Epithelial cell of prostate (primary cell): Measurements from ENCODE around the gene HEPACAM.
A peak's percentile ranks its signal among the peaks of the same experiment; 100 is the strongest.

Source experiments
- DNase-seq: peaks from one replicate; pipeline ENCODE4 v3.0.0-alpha.2; 2011; ENCODE audit warnings: low read depth, low spot score
- H3K27ac ChIP-seq: fragments of 450-650 bp; 2 replicates; pipeline ENCODE4 v1.5.1; 2017; ENCODE audit warnings: mild to moderate bottlenecking

Gene HEPACAM

GRCh38 chr11:124944565-124944964 is 8.7 kb upstream of the HEPACAM start:
- DNase-seq: no peak
- H3K27ac ChIP-seq: no peak overlapping the region

DNA sequence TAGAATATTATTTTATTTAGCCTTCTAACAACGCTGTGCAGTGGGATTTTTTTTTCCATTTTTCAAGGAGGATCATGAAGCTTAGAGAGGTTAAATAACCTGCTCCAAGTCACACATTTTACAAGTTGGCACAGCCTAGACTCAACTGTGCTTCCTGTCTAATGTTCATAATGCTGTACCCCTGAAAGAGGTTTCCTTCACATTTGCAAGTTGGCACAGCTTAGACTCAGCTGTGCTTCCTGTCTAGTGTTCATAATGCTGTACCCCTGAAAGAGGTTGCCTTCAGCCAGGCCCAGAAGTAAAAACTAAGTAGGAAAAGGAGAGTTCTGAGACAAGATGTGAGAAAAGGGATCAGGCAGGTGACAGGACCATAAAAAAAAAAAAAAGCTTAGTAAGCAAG is 7.9 kb upstream of the HEPACAM start:
- no peak overlapping the region for H3K27ac ChIP-seq
- no peak for DNase-seq

DNA sequence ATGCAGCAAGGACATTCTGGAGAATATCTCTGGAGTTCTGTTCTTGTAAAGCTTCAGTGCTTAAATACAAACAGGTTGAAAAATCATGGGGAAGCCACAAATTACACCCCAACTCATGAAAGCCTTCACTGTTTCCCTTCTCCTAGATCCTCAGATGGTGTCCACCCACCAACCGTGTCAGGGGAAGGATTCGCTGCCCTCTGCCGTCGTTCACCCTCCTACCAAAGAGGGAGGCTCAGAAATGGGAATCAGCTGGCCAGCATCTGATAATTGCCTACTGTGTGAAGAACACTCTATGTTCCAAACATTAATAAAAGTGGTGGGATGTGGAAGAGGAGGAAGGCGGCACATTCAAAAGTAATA is 7.4 kb upstream of the HEPACAM start:
- H3K27ac ChIP-seq: no peak overlapping the region
- no peak for DNase-seq

GRCh38 chr11:124942466-124943253 is 6.8 kb upstream of the HEPACAM start:
- no peak for DNase-seq
- no peak overlapping the region for H3K27ac ChIP-seq

- H3K27ac ChIP-seq: no peak overlapping the region
- no peak for DNase-seq
Observed at GRCh38 chr11:124941703-124942102, 5.9 kb upstream of the HEPACAM start.

DNA sequence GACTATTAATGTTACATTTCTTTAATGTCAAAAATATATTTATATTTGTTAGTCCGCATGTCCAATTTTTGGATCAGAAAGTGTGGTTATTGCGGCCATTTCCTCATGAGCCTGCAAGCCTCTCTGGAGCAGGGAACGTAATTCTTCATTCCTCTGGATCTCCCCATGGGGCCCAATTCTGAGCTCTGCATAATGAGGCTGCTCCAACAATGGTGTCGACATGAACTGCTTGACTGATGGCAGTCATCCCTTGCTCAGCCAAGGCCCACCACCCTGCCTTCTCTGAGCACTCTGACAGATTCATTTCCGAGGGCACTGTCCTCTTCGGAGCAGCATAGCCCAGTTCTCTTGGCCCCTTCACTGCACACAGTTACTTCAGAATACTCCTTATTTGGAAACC is 3.1 kb upstream of the HEPACAM start:
- H3K27ac ChIP-seq: no peak overlapping the region
- no peak for DNase-seq

- H3K27ac ChIP-seq: peak overlapping the region; percentile 14
- no peak for DNase-seq
Observed at GRCh38 chr11:124938206-124938765, 2.4 kb upstream of the HEPACAM start.

DNA sequence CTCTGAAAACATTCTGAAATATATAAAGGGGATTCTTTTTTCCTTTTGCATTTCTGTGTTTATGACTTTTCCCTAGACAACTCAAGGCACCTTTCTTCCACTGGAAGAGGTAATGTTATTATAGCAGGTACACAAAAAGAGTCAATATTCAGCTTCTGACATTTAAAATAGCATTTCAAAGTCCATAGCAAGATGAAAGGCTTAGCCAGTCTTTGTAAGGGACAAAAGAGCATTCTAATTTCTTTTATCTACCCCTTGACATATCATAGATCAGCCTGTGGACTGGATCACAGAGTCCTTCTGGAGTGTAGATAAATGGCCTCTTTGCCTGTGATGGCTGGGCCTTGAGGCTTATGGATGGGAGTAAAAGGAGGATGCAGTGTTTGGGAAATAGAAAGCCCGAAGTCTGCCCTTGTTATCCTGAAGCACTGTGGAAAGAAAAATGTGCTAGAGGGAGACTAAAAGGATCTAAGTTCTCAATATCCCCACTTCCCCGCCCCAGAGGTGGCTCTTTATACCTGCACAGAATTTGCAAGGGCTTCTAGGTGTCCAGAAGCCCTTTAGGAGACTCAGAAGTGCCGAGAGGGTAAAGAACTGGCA is 1.6 kb upstream of the HEPACAM start:
- no peak for DNase-seq

GRCh38 chr11:124934862-124935547 is 842 bp downstream of the HEPACAM start:
- no peak overlapping the region for H3K27ac ChIP-seq
- DNase-seq: no peak

More for the DNA sequence above, 1.6 kb upstream of the HEPACAM start:
- no peak overlapping the region for H3K27ac ChIP-seq

- H3K27ac ChIP-seq: no peak overlapping the region
- DNase-seq: no peak
Observed at GRCh38 chr11:124930799-124931198, 5.0 kb downstream of the HEPACAM start.

DNA sequence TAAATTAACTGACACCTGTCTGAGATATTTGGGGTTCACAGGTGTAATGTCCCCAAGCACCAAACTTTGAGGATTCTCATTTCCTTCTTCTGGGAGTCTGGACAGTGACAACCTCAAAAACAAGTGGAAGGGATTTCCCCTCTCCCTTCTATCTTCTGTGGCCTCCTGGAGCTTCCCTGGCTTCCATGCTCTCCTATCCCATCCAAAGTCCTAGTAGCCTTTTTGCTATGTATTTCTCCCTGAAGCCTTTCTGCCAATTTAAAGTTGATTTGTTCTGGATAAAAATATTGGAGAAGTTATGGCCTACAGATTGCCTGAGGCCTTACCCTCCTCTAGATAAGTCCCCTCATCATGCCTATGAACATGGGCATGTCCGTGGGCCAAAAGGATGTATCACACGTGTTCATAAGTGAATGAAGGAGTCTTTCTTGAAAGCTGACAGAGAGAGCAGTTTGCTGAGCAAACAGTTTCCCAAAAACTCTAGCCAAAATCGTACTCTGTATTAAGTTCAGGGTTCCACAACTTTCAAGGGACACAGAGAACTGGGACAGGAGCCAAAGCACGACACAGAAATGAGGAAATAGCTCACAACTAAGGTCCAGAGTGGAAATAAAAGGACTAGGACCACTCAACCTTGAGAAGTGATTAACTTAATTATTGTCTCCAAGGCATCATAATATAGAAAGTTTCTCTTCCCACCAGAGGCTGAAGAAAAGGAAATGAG is 6.7 kb downstream of the HEPACAM start:
- H3K27ac ChIP-seq: no peak overlapping the region
- DNase-seq: no peak

- DNase-seq: no peak
- no peak overlapping the region for H3K27ac ChIP-seq
Observed at GRCh38 chr11:124923296-124923695, 12.6 kb downstream of the HEPACAM start.

- no peak for DNase-seq
- no peak overlapping the region for H3K27ac ChIP-seq
Observed at GRCh38 chr11:124922831-124923230, 13.0 kb downstream of the HEPACAM start.

DNA sequence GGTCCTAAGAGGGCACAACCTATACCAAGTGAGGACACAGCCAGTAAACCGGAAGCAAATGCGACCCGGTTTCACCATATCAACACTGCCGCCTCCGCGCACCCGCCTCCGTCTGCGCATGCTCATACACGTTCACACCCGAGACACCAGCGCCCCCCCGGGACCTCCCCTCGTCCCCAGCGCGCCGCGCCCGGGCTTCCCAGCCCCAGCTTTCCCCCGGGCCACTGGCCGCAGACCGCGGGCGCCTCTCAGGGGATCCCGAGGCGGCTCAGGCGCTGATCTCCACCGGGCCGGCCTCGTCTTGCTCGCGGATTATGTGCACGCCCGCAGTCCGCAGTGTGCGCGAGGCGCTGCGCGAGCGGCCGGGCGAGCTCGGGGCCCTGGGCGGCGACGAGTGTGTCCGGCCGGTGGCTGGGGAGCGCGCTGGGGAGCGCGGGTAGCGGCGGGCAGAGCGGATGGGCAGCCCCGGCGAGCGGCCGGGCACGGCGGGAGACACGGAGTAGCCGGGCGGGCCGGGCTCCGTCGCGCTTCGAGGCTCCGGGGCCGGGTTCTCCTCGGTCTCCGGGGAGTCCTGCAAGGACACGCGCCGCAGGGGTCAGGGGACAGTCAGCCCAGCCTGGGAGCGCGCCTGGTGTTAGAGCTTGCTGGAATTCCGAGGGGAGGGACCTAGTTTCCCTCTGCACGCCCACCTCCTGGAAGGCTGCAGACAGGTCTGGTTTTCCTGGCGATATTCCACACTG is 14.8 kb downstream of the HEPACAM start:
- DNase-seq: no peak
- H3K27ac ChIP-seq: no peak overlapping the region

- no peak overlapping the region for H3K27ac ChIP-seq
Observed at GRCh38 chr11:124920356-124920755, 15.5 kb downstream of the HEPACAM start.

GRCh38 chr11:124919898-124920297 is 15.9 kb downstream of the HEPACAM start:
- no peak for DNase-seq
- H3K27ac ChIP-seq: no peak overlapping the region

More at GRCh38 chr11:124920356-124920755, 15.5 kb downstream of the HEPACAM start:
- no peak for DNase-seq

GRCh38 chr11:124918950-124919349 is 16.9 kb downstream of the HEPACAM start, which contains the start of gene HEPN1:
TSS of gene HEPN1 (plus strand) at chr11:124919250.
- H3K27ac ChIP-seq: no peak within 1 kb of the TSS
- DNase-seq: no peak

GRCh38 chr11:124917115-124917637 is 18.7 kb downstream of the HEPACAM start:
- DNase-seq: no peak
- H3K27ac ChIP-seq: no peak overlapping the region

- no peak overlapping the region for H3K27ac ChIP-seq
- no peak for DNase-seq
Observed at GRCh38 chr11:124916370-124916710, 19.5 kb downstream of the HEPACAM start.
